Tibial artery (tissue), 4 donors: ENCODE measurements around the gene C2orf76.

Experiments
- DNase-seq, 2 donors: peaks; one replicate each; pipeline ENCODE4 v3.0.0-alpha.2; 2019
- H3K27ac ChIP-seq, 2 donors: fragments of 200-600 bp; sonication (generic) in 1 of 2; 1 replicate in 1 of 2; 2 replicates in 1 of 2; pipeline ENCODE4 v1.5.1; 2018 to 2019; ENCODE audit warnings: mild to moderate bottlenecking in 1 of 2
- H3K27me3 ChIP-seq, 2 donors: fragments of 200-600 bp; sonication (generic) in 1 of 2; one replicate each; pipeline versions ENCODE4 v1.5.1 to v1.6.0; 2016 to 2019
- H3K36me3 ChIP-seq, 3 donors: fragments of 200-600 bp; sonication (generic) in 2 of 3; one replicate each; pipeline ENCODE4 v1.5.1; 2016 to 2019; ENCODE audit warnings: mild to moderate bottlenecking in 2 of 3
- H3K4me1 ChIP-seq, 4 donors: fragments of 200-600 bp; sonication (generic) in 2 of 4; 1 replicate in 3 of 4; 2 replicates in 1 of 4; pipeline ENCODE4 v1.5.1; 2016 to 2019
- H3K4me3 ChIP-seq, 2 donors: fragments of 200-600 bp; sonication (generic) in 1 of 2; 1 replicate in 1 of 2; 2 replicates in 1 of 2; pipeline ENCODE4 v1.5.1; 2018 to 2019; ENCODE audit warnings: mild to moderate bottlenecking in 2 of 2
- H3K9me3 ChIP-seq, 3 donors: fragments of 200-600 bp; sonication (generic) in 1 of 3; one replicate each; pipeline ENCODE4 v1.5.1; 2016 to 2019
- CTCF ChIP-seq, 2 experiments: fragments of 200-600 bp in 1 of 2; fragments of 450-650 bp in 1 of 2; IDR thresholded peaks; one replicate each; pipeline ENCODE4 v1.5.1; 2017 to 2019; ENCODE audit warnings: antibody characterized with exemption in 2 of 2, mild to moderate bottlenecking in 1 of 2, moderate library complexity in 1 of 2
- intact Hi-C: fragments of 100-400 bp; cut with DNase I; formaldehyde crosslinking; loops from one replicate; pipeline ENCODE4 v1.15.0; 2023; ENCODE audit warnings: low total_unique reads

Gene C2orf76

DNA sequence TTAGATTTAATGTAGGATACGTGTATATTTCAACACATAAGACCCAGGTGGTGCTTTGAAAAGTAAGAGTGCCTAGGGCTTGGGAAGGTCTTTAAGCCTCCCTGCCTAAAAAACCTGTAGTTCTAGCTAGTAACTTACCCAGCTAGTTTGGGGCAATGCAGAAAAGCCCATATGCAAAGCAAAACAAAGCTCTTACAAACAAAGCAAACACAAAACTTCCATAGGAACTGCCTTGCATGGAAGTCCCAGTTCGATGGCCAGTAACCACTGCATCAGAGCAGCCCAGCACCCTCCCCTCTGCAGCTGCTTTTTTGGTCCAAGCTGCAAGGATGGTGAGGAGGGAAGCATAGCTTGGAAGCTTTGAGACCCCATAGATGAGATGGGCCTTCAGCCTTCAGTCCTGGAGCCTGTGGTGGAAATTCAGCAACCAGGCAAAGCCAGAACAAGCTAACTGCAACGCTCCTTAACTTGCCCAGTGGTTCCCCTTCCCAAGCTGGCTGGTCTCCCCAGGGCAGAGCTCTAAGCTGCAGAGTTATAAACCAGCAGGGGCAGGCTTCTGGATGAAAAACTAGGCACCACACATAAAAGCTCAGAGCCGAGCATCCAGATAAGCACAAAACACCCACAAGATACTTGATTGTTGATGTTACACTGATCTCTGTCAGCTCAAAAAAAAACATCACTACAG, 16.2 kb downstream of the C2orf76 start:
- Histone ChIP-seq H3K36me3 (no peaks in the 10 kb centered on the region), H3K4me3 (no peak overlapping the region), H3K9me3 (no peaks in the 10 kb centered on the region), H3K4me1 (peaks cover 0 to 17% (median 7%) of the 10 kb centered on the region in 4 donors), H3K27ac (no peak overlapping the region), H3K27me3 (no peaks in the 10 kb centered on the region)
- DNase-seq = no peak
- intact Hi-C loops = no loop called here
- no peak for TF ChIP-seq CTCF (IDR thresholded peaks at IDR 0.05)

GRCh38 chr2:119349289-119349688, 17.3 kb downstream of the C2orf76 start:
- Histone ChIP-seq H3K27me3 (no peaks in the 10 kb centered on the region), H3K27ac (no peak overlapping the region), H3K4me1 (peaks cover 0 to 17% (median 7%) of the 10 kb centered on the region in 4 donors), H3K36me3 (no peaks in the 10 kb centered on the region), H3K4me3 (no peak overlapping the region), H3K9me3 (no peaks in the 10 kb centered on the region)
- TF ChIP-seq CTCF (IDR thresholded peaks at IDR 0.05) = no peak
- DNase-seq = no peak
- intact Hi-C loops = no loop called here

DNA sequence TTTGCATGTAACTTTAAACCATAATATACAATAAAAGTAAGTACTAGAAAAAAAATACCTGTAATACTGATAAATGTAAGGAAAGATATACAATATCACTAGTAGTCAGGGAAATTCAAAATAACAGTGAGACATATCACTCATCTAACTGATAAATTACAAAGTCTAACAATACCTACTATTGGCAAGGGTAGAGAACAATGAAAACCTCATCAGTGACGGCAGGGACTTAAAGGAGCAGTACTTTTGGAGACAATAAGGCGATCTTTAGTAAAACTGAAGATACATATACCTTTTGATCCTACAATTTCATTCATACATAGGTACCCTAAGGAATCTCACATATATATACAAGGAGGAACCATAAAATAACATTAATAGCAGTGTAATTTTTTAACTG, 24.9 kb downstream of the C2orf76 start:
- Histone ChIP-seq H3K4me3 (no peak overlapping the region), H3K27ac (no peak overlapping the region), H3K4me1 (no peaks in the 10 kb centered on the region), H3K27me3 (no peaks in the 10 kb centered on the region), H3K36me3 (peaks cover 0 to 21% (median 6%) of the 10 kb centered on the region in 3 donors), H3K9me3 (no peaks in the 10 kb centered on the region)
- no peak for TF ChIP-seq CTCF (IDR thresholded peaks at IDR 0.05)
- intact Hi-C loops = no loop called here
- DNase-seq = no peak

DNA sequence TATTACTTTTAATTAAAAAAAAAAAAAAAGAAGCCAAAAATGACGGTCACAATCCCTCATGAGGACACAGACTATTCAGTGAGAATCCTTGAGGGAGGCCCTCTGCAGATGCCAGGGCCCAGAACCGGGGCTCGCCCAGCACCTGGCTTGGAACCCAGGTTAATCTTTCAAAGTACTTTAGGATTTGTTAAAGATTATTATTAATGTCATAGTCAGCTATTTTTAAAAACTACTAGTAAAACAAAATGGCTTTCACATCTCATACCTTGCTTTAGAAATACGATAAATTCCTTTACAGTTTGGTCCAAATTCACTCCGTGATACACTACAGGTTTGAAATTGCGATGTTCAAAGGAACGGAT, 27.1 kb downstream of the C2orf76 start:
- Histone ChIP-seq H3K36me3 (peaks cover 5 to 35% (median 6%) of the 10 kb centered on the region in 3 donors), H3K9me3 (no peaks in the 10 kb centered on the region), H3K27me3 (no peaks in the 10 kb centered on the region), H3K4me3 (no peak overlapping the region), H3K27ac (no peak overlapping the region), H3K4me1 (no peaks in the 10 kb centered on the region)
- intact Hi-C loops = no loop called here
- no peak for DNase-seq
- TF ChIP-seq CTCF (IDR thresholded peaks at IDR 0.05) = no peak

GRCh38 chr2:119338826-119339561, 27.6 kb downstream of the C2orf76 start:
- no peaks in the 10 kb centered on the region for H3K27me3 ChIP-seq
- H3K4me1 ChIP-seq = no peaks in the 10 kb centered on the region
- H3K36me3 ChIP-seq = peaks cover 5 to 35% (median 6%) of the 10 kb centered on the region in 3 donors
- TF ChIP-seq CTCF (IDR thresholded peaks at IDR 0.05) = no peak
- no peak overlapping the region for H3K4me3 ChIP-seq
- DNase-seq = peak in 1 of 2 donors; percentile 40
- no peaks in the 10 kb centered on the region for H3K9me3 ChIP-seq
- intact Hi-C loops = no loop called here
- H3K27ac ChIP-seq = no peak overlapping the region
